K562 (cell line): ENCODE data around the gene MAZ. TPM values are rescaled to one million over a fixed set of nuclear protein-coding genes. Genes with fewer than 3 reads are reported as not detected.
A peak's percentile ranks its signal among the peaks of the same experiment; 100 is the strongest.

Experiments used
- CREM ChIP-seq: IDR thresholded peaks from 2 replicates; pipeline ENCODE4 v1.6.1; 2014; ENCODE audit warnings: antibody characterized with exemption, low read depth
- DPF2 ChIP-seq: fragments of 450-650 bp; IDR thresholded peaks from 2 replicates; pipeline ENCODE4 v1.6.1; 2016
- EP400 ChIP-seq: fragments of 450-650 bp; IDR thresholded peaks from 2 replicates; pipeline ENCODE4 v1.6.1; 2017; ENCODE audit warnings: antibody characterized with exemption, mild to moderate bottlenecking, moderate library complexity
- HDAC3 ChIP-seq: fragments of 450-650 bp; IDR thresholded peaks from 2 replicates; pipeline ENCODE4 v1.6.1; 2018; ENCODE audit warnings: borderline replicate concordance, mild to moderate bottlenecking, moderate library complexity; ENCODE audit not compliant: partially characterized antibody
- MCM3 ChIP-seq: fragments of 450-650 bp; IDR thresholded peaks from 2 replicates; pipeline ENCODE4 v1.6.1; 2016
- MEF2D ChIP-seq: conservative IDR thresholded peaks from 2 replicates; pipeline ENCODE4 v1.6.1; 2016; ENCODE audit warnings: low read depth, missing genetic modification characterization, missing compliant biosample characterization
- PTRF ChIP-seq: fragments of 450-650 bp; IDR thresholded peaks from 2 replicates; pipeline ENCODE4 v1.6.1; 2016; ENCODE audit warnings: mild to moderate bottlenecking, missing genetic modification characterization, missing compliant biosample characterization
- PURB ChIP-seq: sonication (generic); formaldehyde crosslinking; IDR thresholded peaks from 2 replicates; pipeline ENCODE4 v1.9.0; 2021; ENCODE audit warnings: low read depth, mild to moderate bottlenecking, missing genetic modification reagents
- RBBP5 ChIP-seq: fragments of 200-600 bp; sonication (generic); IDR thresholded peaks from 2 replicates; pipeline ENCODE4 v1.6.1; 2012; ENCODE audit warnings: borderline replicate concordance, mild to moderate bottlenecking, low read length, control low read depth, inconsistent platforms; ENCODE audit not compliant: insufficient read depth, poor library complexity, severe bottlenecking
- SMARCC2 ChIP-seq: fragments of 450-650 bp; IDR thresholded peaks from 2 replicates; pipeline ENCODE4 v1.6.1; 2017; ENCODE audit warnings: antibody characterized with exemption, moderate library complexity, mild to moderate bottlenecking, low read depth
- SPI1 ChIP-seq: IDR thresholded peaks from 2 replicates; pipeline ENCODE4 v1.6.1; 2011; ENCODE audit warnings: low read depth, low read length, control low read depth, borderline replicate concordance
- ZNF589 ChIP-seq: fragments of 200-800 bp; sonication (Bioruptor generic); IDR thresholded peaks from 2 replicates; pipeline ENCODE4 v1.6.1; 2016; ENCODE audit warnings: low read depth, missing genetic modification characterization, missing compliant biosample characterization
- ZNF77 ChIP-seq: fragments of 250-450 bp; sonication (Bioruptor Pico); IDR thresholded peaks from 2 replicates; pipeline ENCODE4 v1.5.0; 2020
- polyA plus RNA-seq, 8 experiments: library from polyadenylated mRNA; depleted of rRNA in 4 of 8; stranded (reverse) in 5 of 8; unstranded in 3 of 8; fragments of >200 nt; fragmentation: Nextera tagmentation in 2 of 8; fragmentation: Illumina TruSeq in 1 of 8; extraction: Ambion mirVana in 2 of 8; extraction: Trizol in 1 of 8; gene quantifications; 2 replicates each; pipeline versions ENCODE4 v1.2.1 to v1.2.3, GENCODE V29; 2011 to 2014; ENCODE audit warnings: inconsistent platforms in 1 of 8, missing spikeins in 1 of 8
- total RNA-seq, 7 experiments: library from RNA; depleted of rRNA in 6 of 7; stranded (reverse); fragments of >200 nt in 6 of 7; fragmentation: Illumina TruSeq in 2 of 7; extraction: Trizol in 2 of 7; gene quantifications; 2 replicates each; pipeline versions ENCODE4 v1.2.1 to v1.2.3, GENCODE V29; 2011 to 2021; ENCODE audit warnings: low replicate concordance in 1 of 7
- TF ChIP-seq, protein P1 (sequence below): fragments of 250-450 bp; sonication (Bioruptor Pico); IDR thresholded peaks from 2 replicates; pipeline ENCODE4 v1.8.0; 2021; ENCODE audit warnings: moderate library complexity, mild to moderate bottlenecking, inconsistent platforms
- TF ChIP-seq, protein P2 (sequence below): fragments of 150-350 bp; IDR thresholded peaks from 2 replicates; pipeline ENCODE4 v1.6.1; 2014; ENCODE audit warnings: low read depth, mild to moderate bottlenecking, low read length, borderline replicate concordance

MAZ gene
- total and polyA plus RNA-seq, 9 of the 15 experiments (the other 6 are each of a cell fraction or from before 2014, with no cell fraction given), result 45.4 to 532 (median 250) TPM

DNA sequence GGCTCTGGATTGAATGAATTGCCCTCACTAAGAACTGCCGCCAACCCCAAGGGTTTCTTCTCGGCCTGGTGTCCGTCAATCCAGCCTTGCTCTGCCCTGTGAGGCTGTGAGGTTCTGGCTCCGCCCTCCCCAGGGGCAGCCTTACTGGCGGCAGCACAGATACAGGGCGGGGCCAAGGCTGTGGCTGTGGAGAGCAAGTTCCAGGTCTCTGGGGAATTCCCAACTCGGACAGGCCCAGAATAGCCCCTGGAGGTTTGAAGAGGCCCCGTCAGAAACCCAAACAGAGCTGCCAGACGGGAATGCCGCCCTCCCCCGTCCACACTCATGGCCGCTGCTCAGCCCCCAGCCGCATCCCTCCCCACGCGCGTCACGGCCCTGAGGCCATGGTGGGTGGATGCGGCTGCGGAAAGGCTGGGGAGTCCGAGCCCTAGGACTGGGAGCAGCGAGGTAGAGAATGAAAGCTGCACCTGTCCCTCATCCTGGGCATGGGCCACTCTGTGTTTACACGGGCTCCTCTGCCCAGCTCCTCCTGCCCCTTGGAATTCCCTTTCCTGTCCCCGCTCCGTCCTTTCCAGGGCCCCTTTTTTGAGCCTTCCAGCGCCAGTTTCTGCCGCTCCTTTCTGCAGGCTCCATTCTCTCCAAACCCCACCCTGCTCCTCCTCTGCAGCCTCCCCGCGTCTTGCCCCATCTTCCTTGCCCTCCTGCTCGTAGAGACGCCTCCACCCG lies 5.0 kb downstream of the MAZ start (continued):
- TF ChIP-seq CREM (peak; percentile 47), ZNF77 (CRISPR knock-in tag) (no peak), MEF2D (tag) (peak; percentile 47; the same call in 1 of the 2 replicates), RBBP5 (no peak), HDAC3 (no peak), DPF2 (no peak), SPI1 (no peak), SMARCC2 (no peak), ZNF589 (no peak), EP400 (no peak), PURB (CRISPR knock-in tag) (no peak), PTRF (tag) (no peak), MCM3 (no peak)
- TF ChIP-seq, protein P1, sequence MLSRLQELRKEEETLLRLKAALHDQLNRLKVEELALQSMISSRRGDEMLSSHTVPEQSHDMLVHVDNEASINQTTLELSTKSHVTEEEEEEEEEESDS (CRISPR knock-in tag), result no peak
- TF ChIP-seq, protein P2, sequence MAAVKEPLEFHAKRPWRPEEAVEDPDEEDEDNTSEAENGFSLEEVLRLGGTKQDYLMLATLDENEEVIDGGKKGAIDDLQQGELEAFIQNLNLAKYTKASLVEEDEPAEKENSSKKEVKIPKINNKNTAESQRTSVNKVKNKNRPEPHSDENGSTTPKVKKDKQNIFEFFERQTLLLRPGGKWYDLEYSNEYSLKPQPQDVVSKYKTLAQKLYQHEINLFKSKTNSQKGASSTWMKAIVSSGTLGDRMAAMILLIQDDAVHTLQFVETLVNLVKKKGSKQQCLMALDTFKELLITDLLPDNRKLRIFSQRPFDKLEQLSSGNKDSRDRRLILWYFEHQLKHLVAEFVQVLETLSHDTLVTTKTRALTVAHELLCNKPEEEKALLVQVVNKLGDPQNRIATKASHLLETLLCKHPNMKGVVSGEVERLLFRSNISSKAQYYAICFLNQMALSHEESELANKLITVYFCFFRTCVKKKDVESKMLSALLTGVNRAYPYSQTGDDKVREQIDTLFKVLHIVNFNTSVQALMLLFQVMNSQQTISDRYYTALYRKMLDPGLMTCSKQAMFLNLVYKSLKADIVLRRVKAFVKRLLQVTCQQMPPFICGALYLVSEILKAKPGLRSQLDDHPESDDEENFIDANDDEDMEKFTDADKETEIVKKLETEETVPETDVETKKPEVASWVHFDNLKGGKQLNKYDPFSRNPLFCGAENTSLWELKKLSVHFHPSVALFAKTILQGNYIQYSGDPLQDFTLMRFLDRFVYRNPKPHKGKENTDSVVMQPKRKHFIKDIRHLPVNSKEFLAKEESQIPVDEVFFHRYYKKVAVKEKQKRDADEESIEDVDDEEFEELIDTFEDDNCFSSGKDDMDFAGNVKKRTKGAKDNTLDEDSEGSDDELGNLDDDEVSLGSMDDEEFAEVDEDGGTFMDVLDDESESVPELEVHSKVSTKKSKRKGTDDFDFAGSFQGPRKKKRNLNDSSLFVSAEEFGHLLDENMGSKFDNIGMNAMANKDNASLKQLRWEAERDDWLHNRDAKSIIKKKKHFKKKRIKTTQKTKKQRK, result no peak
